ENCODE measurements around the gene GRK4. TPM values are rescaled to one million over a fixed set of nuclear protein-coding genes. Genes with fewer than 3 reads are reported as not detected.

The GRK4 gene
- total RNA-seq, 3 donors from 2014 or later (not counting 1 experiment from before 2014, with no cell fraction given) = 2.0 to 6.4 (median 5.1) TPM

GRCh38 chr4:3077796-3078195, 114.4 kb downstream of the GRK4 start:
- Histone ChIP-seq H3K9me3 (ENCODE audit: control insufficient read depth, insufficient read depth, low read length) (no peaks in the 10 kb centered on the region), H3K36me3 (ENCODE audit: control insufficient read depth, insufficient read depth, low read length) (no peaks in the 10 kb centered on the region), H3K27me3 (ENCODE audit: control insufficient read depth, insufficient read depth, low read length) (no peaks in the 10 kb centered on the region), H3K4me1 (ENCODE audit: control insufficient read depth, insufficient read depth, low read length) (peaks cover 19% of the 10 kb centered on the region), H3K27ac (ENCODE audit: low read length) (no peak overlapping the region), H3K4me3 (ENCODE audit: low read length) (no peak overlapping the region)
- H3K9me3 Mint-ChIP-seq = no peaks in the 10 kb centered on the region
- H3K4me3 Mint-ChIP-seq = no peak overlapping the region
- no peaks in the 10 kb centered on the region for H3K27me3 Mint-ChIP-seq (ENCODE audit: low read depth in 2 of 2)
- TF ChIP-seq CTCF (IDR thresholded peaks at IDR 0.05) = no peak
- peak overlapping the region in 1 of 2 donors; percentile 34 for H3K27ac Mint-ChIP-seq
- DNase-seq (no peak), ATAC-seq (no peak)
- H3K4me1 Mint-ChIP-seq = peaks cover 28 to 31% of the 10 kb centered on the region in 2 donors
- H3K36me3 Mint-ChIP-seq = no peaks in the 10 kb centered on the region
- intact Hi-C loops (cut with micrococcal nuclease) = no loop called here
- 65% methylated on average over 2 of the region's 2 CpGs for WGBS (ENCODE audit: insufficient coverage)

- ATAC-seq (peak in 1 of 3 donors; percentile 75), DNase-seq (no peak)
- no peaks in the 10 kb centered on the region for H3K27me3 Mint-ChIP-seq (ENCODE audit: low read depth in 2 of 2)
- Histone ChIP-seq H3K27me3 (ENCODE audit: control insufficient read depth, insufficient read depth, low read length) (no peaks in the 10 kb centered on the region), H3K4me1 (ENCODE audit: control insufficient read depth, insufficient read depth, low read length) (peaks cover 11% of the 10 kb centered on the region), H3K27ac (ENCODE audit: low read length) (no peak overlapping the region), H3K36me3 (ENCODE audit: control insufficient read depth, insufficient read depth, low read length) (no peaks in the 10 kb centered on the region), H3K9me3 (ENCODE audit: control insufficient read depth, insufficient read depth, low read length) (no peaks in the 10 kb centered on the region), H3K4me3 (ENCODE audit: low read length) (no peak overlapping the region)
- no peak overlapping the region for H3K4me3 Mint-ChIP-seq
- WGBS (ENCODE audit: insufficient coverage) = 39% methylated on average over 6 of the region's 6 CpGs
- no peaks in the 10 kb centered on the region for H3K36me3 Mint-ChIP-seq
- H3K9me3 Mint-ChIP-seq = no peaks in the 10 kb centered on the region
- H3K4me1 Mint-ChIP-seq = peaks cover 37 to 40% of the 10 kb centered on the region in 2 donors
- intact Hi-C loops (cut with micrococcal nuclease) = no loop called here
- no peak for TF ChIP-seq CTCF (IDR thresholded peaks at IDR 0.05)
- no peak overlapping the region for H3K27ac Mint-ChIP-seq
Measured at GRCh38 chr4:3079694-3080123, 116.3 kb downstream of the GRK4 start.

GRCh38 chr4:3082925-3083515, 119.6 kb downstream of the GRK4 start:
- 67% methylated on average over 6 of the region's 6 CpGs for WGBS (ENCODE audit: insufficient coverage)
- peaks cover 22 to 37% of the 10 kb centered on the region in 2 donors for H3K4me1 Mint-ChIP-seq
- no peak overlapping the region for H3K4me3 Mint-ChIP-seq
- Histone ChIP-seq H3K4me1 (ENCODE audit: control insufficient read depth, insufficient read depth, low read length) (no peaks in the 10 kb centered on the region), H3K4me3 (ENCODE audit: low read length) (no peak overlapping the region), H3K9me3 (ENCODE audit: control insufficient read depth, insufficient read depth, low read length) (no peaks in the 10 kb centered on the region), H3K27ac (ENCODE audit: low read length) (no peak overlapping the region), H3K27me3 (ENCODE audit: control insufficient read depth, insufficient read depth, low read length) (no peaks in the 10 kb centered on the region), H3K36me3 (ENCODE audit: control insufficient read depth, insufficient read depth, low read length) (peaks cover 8% of the 10 kb centered on the region)
- no peak for TF ChIP-seq CTCF (IDR thresholded peaks at IDR 0.05)
- intact Hi-C loops (cut with micrococcal nuclease) = no loop called here
- no peaks in the 10 kb centered on the region for H3K9me3 Mint-ChIP-seq
- no peak for DNase-seq
- no peak for ATAC-seq
- H3K27ac Mint-ChIP-seq = no peak overlapping the region
- no peaks in the 10 kb centered on the region for H3K27me3 Mint-ChIP-seq (ENCODE audit: low read depth in 2 of 2)
- no peaks in the 10 kb centered on the region for H3K36me3 Mint-ChIP-seq

DNA sequence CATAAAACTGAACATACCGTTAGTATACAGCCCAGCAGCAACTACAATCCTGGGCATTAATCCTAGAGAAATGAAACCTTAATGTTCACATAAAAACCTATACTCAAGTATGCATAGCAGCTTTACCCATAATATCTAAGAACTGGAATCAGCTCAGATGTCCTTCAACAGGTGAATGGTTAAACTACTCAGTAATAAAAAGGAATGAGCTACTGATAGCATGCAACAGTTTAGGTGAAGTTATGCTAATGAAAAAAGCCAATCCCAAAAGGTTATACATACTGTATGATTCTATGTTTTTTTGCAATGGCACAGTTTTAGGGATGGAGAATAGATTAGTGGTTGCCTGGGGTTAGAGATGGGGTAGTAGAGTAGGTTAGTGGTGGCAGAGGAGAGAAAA, 120.4 kb downstream of the GRK4 start:
- Mint-ChIP-seq H3K27me3 (ENCODE audit: low read depth in 2 of 2) (no peaks in the 10 kb centered on the region), H3K27ac (peak overlapping the region in 1 of 2 donors; percentile 13), H3K36me3 (no peaks in the 10 kb centered on the region), H3K4me1 (peaks cover 19 to 34% of the 10 kb centered on the region in 2 donors), H3K9me3 (no peaks in the 10 kb centered on the region), H3K4me3 (no peak overlapping the region)
- Histone ChIP-seq H3K36me3 (ENCODE audit: control insufficient read depth, insufficient read depth, low read length) (peaks cover 14% of the 10 kb centered on the region), H3K4me1 (ENCODE audit: control insufficient read depth, insufficient read depth, low read length) (no peaks in the 10 kb centered on the region), H3K27ac (ENCODE audit: low read length) (no peak overlapping the region), H3K9me3 (ENCODE audit: control insufficient read depth, insufficient read depth, low read length) (no peaks in the 10 kb centered on the region), H3K27me3 (ENCODE audit: control insufficient read depth, insufficient read depth, low read length) (no peaks in the 10 kb centered on the region), H3K4me3 (ENCODE audit: low read length) (no peak overlapping the region)
- DNase-seq = no peak
- TF ChIP-seq CTCF (IDR thresholded peaks at IDR 0.05) = no peak
- 20% methylated on average over 1 of the region's 1 CpG for WGBS (ENCODE audit: insufficient coverage)
- intact Hi-C loops (cut with micrococcal nuclease) = no loop called here
- no peak for ATAC-seq
